ENCODE results near the gene ATP11C. TPM values are rescaled to one million over a fixed set of nuclear protein-coding genes. Genes with fewer than 3 reads are reported as not detected.

ATP11C gene
- total and polyA plus RNA-seq, 2 of the 4 experiments (the other 2 are of a cell fraction) = 19.3 to 40.0 TPM

GRCh38 chrX:139875841-139876240 lies 57.0 kb downstream of the ATP11C start:
- Histone ChIP-seq H3K9me3 (ENCODE audit: control insufficient read depth, insufficient read depth, low read length) (no peaks in the 10 kb centered on the region), H4K91ac (ENCODE audit: insufficient read depth, low read depth, low read length) (no peak overlapping the region), H2AFZ (replicated peaks; ENCODE audit: low read length, poor library complexity) (no peak overlapping the region), H3K27ac (ENCODE audit: insufficient read depth, low read length) (no peak overlapping the region), H2AK5ac (ENCODE audit: low read depth, low read length) (no peak overlapping the region), H3K4me3 (ENCODE audit: insufficient read depth, low read depth, low read length) (no peak overlapping the region), H2BK15ac (ENCODE audit: low read depth, low read length) (no peak overlapping the region), H3K4ac (ENCODE audit: low read depth, low read length) (no peak overlapping the region), H3K27me3 (ENCODE audit: control insufficient read depth, insufficient read depth, low read length) (no peaks in the 10 kb centered on the region), H3K79me1 (ENCODE audit: low read depth in 1 of 2, low read length in 2 of 2) (peaks cover 7 to 17% of the 10 kb centered on the region in 2 experiments; a peak in 2 of 4 replicates), H2BK5ac (ENCODE audit: low read depth, low read length, poor library complexity, severe bottlenecking) (no peak overlapping the region), H3K9ac (ENCODE audit: low read depth, low read length) (no peak overlapping the region), H4K5ac (ENCODE audit: low read depth, low read length) (no peak overlapping the region), H4K20me1 (ENCODE audit: insufficient read depth, low read length) (no peaks in the 10 kb centered on the region), H3K56ac (ENCODE audit: extremely low read depth, insufficient read depth, low read length) (no peak overlapping the region), H3K14ac (replicated peaks; ENCODE audit: low read depth, low read length) (no peak overlapping the region), H2BK20ac (ENCODE audit: low read depth, low read length) (no peak overlapping the region), H2BK120ac (ENCODE audit: low read depth, low read length) (no peak overlapping the region), H3K18ac (ENCODE audit: low read depth, low read length) (no peak overlapping the region), H3K9me1 (ENCODE audit: insufficient read depth, low read length) (peaks cover 2% of the 10 kb centered on the region; the same call in 1 of the 2 replicates), H3K36me3 (ENCODE audit: control insufficient read depth, insufficient read depth, low read length) (no peaks in the 10 kb centered on the region), H3K4me1 (ENCODE audit: control insufficient read depth, insufficient read depth, low read length) (no peaks in the 10 kb centered on the region), H4K8ac (ENCODE audit: low read depth in 2 of 2, low read length in 2 of 2) (no peak overlapping the region), H2AK9ac (replicated peaks; ENCODE audit: low read depth, low read length, poor library complexity) (no peak overlapping the region), H3K23ac (ENCODE audit: low read depth, low read length) (no peak overlapping the region), H3K4me2 (ENCODE audit: low read depth, low read length) (no peak overlapping the region)
- BruUV-seq (replicated peaks) = no TSS peak
- intact Hi-C loops (cut with micrococcal nuclease) = no loop called here
- CTCF ChIA-PET = interaction anchor here (0.6 kb wide), 1 partner anchor 121 kb away, joined by 3 read pairs; no protein-coding TSS in a partner anchor
- POLR2A ChIA-PET (ENCODE audit: unreplicated experiment) = no interaction called here
- in situ Hi-C loops (cut with MboI; ENCODE audit: low sequenced_read_pairs) = no loop called here
- no CpG with 5 or more reads among the region's 2 CpGs for WGBS, 2 experiments (ENCODE audit: extremely low coverage in 2 of 2, insufficient read length in 1 of 2)
- dilution Hi-C loops (cut with HindIII; ENCODE audit: low sequenced_read_pairs, unreplicated experiment) = no loop called here
- TF ChIP-seq BHLHE40 (IDR thresholded peaks at IDR 0.05; ENCODE audit: low read depth, low read length) = no peak
- ATAC-seq (ENCODE audit: low read depth) (no peak), DNase-seq (no peak)
